H1 (cell line): ENCODE data around the gene SPEN.

Source experiments
- ATF3 ChIP-seq: IDR thresholded peaks from 2 replicates; pipeline ENCODE4 v1.6.1; 2011; ENCODE audit warnings: low read depth, mild to moderate bottlenecking, low read length; ENCODE audit not compliant: insufficient read depth
- RNF2 ChIP-seq: fragments of 200-900, 300-1000 bp; sonication (generic); IDR thresholded peaks from 2 replicates; pipeline ENCODE4 v1.7.1; 2016; ENCODE audit warnings: borderline replicate concordance, low read depth, mild to moderate bottlenecking, antibody characterized with exemption, low read length; ENCODE audit not compliant: poor library complexity, severe bottlenecking; ENCODE audit errors: missing control alignments
- ZNF274 ChIP-seq: IDR thresholded peaks from 2 replicates; pipeline ENCODE4 v1.7.0; 2012; ENCODE audit warnings: low read length, borderline replicate concordance; ENCODE audit errors: extremely low read depth

DNA sequence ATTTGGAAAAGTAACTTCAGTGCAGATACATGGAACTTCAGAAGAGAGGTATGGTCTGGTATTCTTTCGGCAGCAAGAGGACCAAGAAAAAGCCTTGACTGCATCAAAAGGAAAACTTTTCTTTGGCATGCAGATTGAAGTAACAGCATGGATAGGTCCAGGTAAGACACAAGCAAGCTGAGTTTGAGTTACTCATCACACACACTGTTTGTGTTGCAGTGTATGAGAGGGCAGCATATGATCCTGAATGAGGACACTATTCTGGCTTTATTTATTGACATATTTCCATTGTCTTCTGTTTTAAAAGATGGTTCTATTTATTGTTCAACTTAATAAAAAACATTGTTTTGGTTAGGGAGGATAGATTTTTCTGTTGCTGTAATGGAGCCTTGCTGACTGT lies 63.6 kb downstream of the SPEN start:
- TF ChIP-seq ATF3 (no peak), ZNF274 (no peak), RNF2 (no peak)
